GM12873 (cell line): ENCODE measurements around the gene FOXL3.

Source experiments
- CTCF ChIP-seq: IDR thresholded peaks from 2 replicates; pipeline ENCODE4 v1.5.1; 2012; ENCODE audit warnings: low read depth, mild to moderate bottlenecking, moderate library complexity, low read length, control low read depth; ENCODE audit not compliant: insufficient read depth; ENCODE audit errors: missing control alignments

Gene FOXL3

GRCh38 chr7:280461-280860 lies 9.5 kb upstream of the FOXL3 start:
- TF ChIP-seq CTCF, result no peak

- TF ChIP-seq CTCF, result no peak
These were observed 8.3 kb upstream of the FOXL3 start for GRCh38 chr7:281637-282036.

- TF ChIP-seq CTCF, result no peak
These were observed 7.3 kb upstream of the FOXL3 start for GRCh38 chr7:282621-283020.

GRCh38 chr7:284762-285722 lies 4.9 kb upstream of the FOXL3 start:
- TF ChIP-seq CTCF, result no peak

- TF ChIP-seq CTCF, result no peak
These were observed 4.2 kb upstream of the FOXL3 start for GRCh38 chr7:285731-286130.

GRCh38 chr7:286266-286665 lies 3.7 kb upstream of the FOXL3 start:
- TF ChIP-seq CTCF, result no peak

GRCh38 chr7:288671-289101 lies 1.3 kb upstream of the FOXL3 start:
- no peak for TF ChIP-seq CTCF
